ENCODE measurements around the gene PFDN4. TPM values are rescaled to one million over a fixed set of nuclear protein-coding genes. Genes with fewer than 3 reads are reported as not detected.

PFDN4 gene
- total RNA-seq, 1 experiment from 2014 or later: 61.8 TPM

- no peaks in the 10 kb centered on the region for H3K9me3 Mint-ChIP-seq (ENCODE audit: low read depth, unreplicated experiment)
- DNase-seq: no peak
- CTCF ChIA-PET: interaction anchor here (0.7 to 2.1 kb wide), 2 partner anchors 13 to 77 kb away, joined by 3 to 10 read pairs; no protein-coding TSS in a partner anchor
- intact Hi-C loops (cut with micrococcal nuclease; ENCODE audit: unreplicated experiment): no loop called here
- no peak overlapping the region for H3K27ac Mint-ChIP-seq (ENCODE audit: unreplicated experiment)
- H3K36me3 Mint-ChIP-seq (ENCODE audit: insufficient read depth, unreplicated experiment): peaks cover 4% of the 10 kb centered on the region
- no peaks in the 10 kb centered on the region for H3K27me3 Mint-ChIP-seq (ENCODE audit: unreplicated experiment)
- H3K4me1 Mint-ChIP-seq (ENCODE audit: low read depth, unreplicated experiment): peaks cover 62% of the 10 kb centered on the region
- TF ChIP-seq CTCF (IDR thresholded peaks at IDR 0.05; ENCODE audit: unreplicated experiment): no peak
- no peak overlapping the region for H3K4me3 Mint-ChIP-seq (ENCODE audit: low read depth, unreplicated experiment)
- no TSS peak for BruUV-seq (replicated peaks)
These were observed 27.0 kb upstream of the PFDN4 start for GRCh38 chr20:54180931-54181330.

GRCh38 chr20:54184071-54184470 is 23.8 kb upstream of the PFDN4 start:
- Mint-ChIP-seq H3K27ac (ENCODE audit: unreplicated experiment) (no peak overlapping the region), H3K9me3 (ENCODE audit: low read depth, unreplicated experiment) (no peaks in the 10 kb centered on the region), H3K4me1 (ENCODE audit: low read depth, unreplicated experiment) (peaks cover 39% of the 10 kb centered on the region), H3K27me3 (ENCODE audit: unreplicated experiment) (no peaks in the 10 kb centered on the region), H3K4me3 (ENCODE audit: low read depth, unreplicated experiment) (no peak overlapping the region), H3K36me3 (ENCODE audit: insufficient read depth, unreplicated experiment) (no peaks in the 10 kb centered on the region)
- CTCF ChIA-PET: interaction anchor here (0.6 kb wide), 1 partner anchor 27 kb away, joined by 4 read pairs; no protein-coding TSS in a partner anchor
- no peak for DNase-seq
- TF ChIP-seq CTCF (IDR thresholded peaks at IDR 0.05; ENCODE audit: unreplicated experiment): no peak
- BruUV-seq (replicated peaks): no TSS peak
- intact Hi-C loops (cut with micrococcal nuclease; ENCODE audit: unreplicated experiment): no loop called here

GRCh38 chr20:54184904-54185626 is 22.8 kb upstream of the PFDN4 start:
- BruUV-seq (replicated peaks): no TSS peak
- no peak for TF ChIP-seq CTCF (IDR thresholded peaks at IDR 0.05; ENCODE audit: unreplicated experiment)
- Mint-ChIP-seq H3K27me3 (ENCODE audit: unreplicated experiment) (no peaks in the 10 kb centered on the region), H3K4me3 (ENCODE audit: low read depth, unreplicated experiment) (no peak overlapping the region), H3K4me1 (ENCODE audit: low read depth, unreplicated experiment) (peaks cover 33% of the 10 kb centered on the region), H3K9me3 (ENCODE audit: low read depth, unreplicated experiment) (no peaks in the 10 kb centered on the region), H3K27ac (ENCODE audit: unreplicated experiment) (no peak overlapping the region), H3K36me3 (ENCODE audit: insufficient read depth, unreplicated experiment) (no peaks in the 10 kb centered on the region)
- no peak for DNase-seq
- intact Hi-C loops (cut with micrococcal nuclease; ENCODE audit: unreplicated experiment): no loop called here
- CTCF ChIA-PET: no interaction called here

GRCh38 chr20:54188132-54188849 is 19.6 kb upstream of the PFDN4 start:
- CTCF ChIA-PET: interaction anchor here (0.5 to 0.9 kb wide), 2 partner anchors 85 to 253 kb away, joined by 3 to 5 read pairs; no protein-coding TSS in a partner anchor
- no peak overlapping the region for H3K27ac Mint-ChIP-seq (ENCODE audit: unreplicated experiment)

More at GRCh38 chr20:54188132-54188849, 19.6 kb upstream of the PFDN4 start:
- TF ChIP-seq CTCF (IDR thresholded peaks at IDR 0.05; ENCODE audit: unreplicated experiment): no peak
- no peak for DNase-seq
- Mint-ChIP-seq H3K27me3 (ENCODE audit: unreplicated experiment) (no peaks in the 10 kb centered on the region), H3K36me3 (ENCODE audit: insufficient read depth, unreplicated experiment) (peaks cover 6% of the 10 kb centered on the region), H3K4me1 (ENCODE audit: low read depth, unreplicated experiment) (peaks cover 12% of the 10 kb centered on the region), H3K9me3 (ENCODE audit: low read depth, unreplicated experiment) (no peaks in the 10 kb centered on the region), H3K4me3 (ENCODE audit: low read depth, unreplicated experiment) (no peak overlapping the region)
- intact Hi-C loops (cut with micrococcal nuclease; ENCODE audit: unreplicated experiment): no loop called here
- BruUV-seq (replicated peaks): no TSS peak
